ENCODE data around the gene ZFR2.
"Not testable (repeated sequence)": the region's sequence is repeated elsewhere in the genome, so short reads cannot be mapped to it uniquely, and the experiment has no call there.

Gene ZFR2

GRCh38 chr19:3816566-3817218 lies 52.1 kb downstream of the ZFR2 start:
- H3K4me2 ChIP-seq (ENCODE audit: low read length): no peak overlapping the region
- H3K79me2 ChIP-seq (ENCODE audit: insufficient read depth, low read length): no peaks in the 10 kb centered on the region
- no peaks in the 10 kb centered on the region for H4K20me1 ChIP-seq (ENCODE audit: insufficient read depth, low read length)
- no peak overlapping the region for H3K9ac ChIP-seq (ENCODE audit: low read length)
- H3K4me3 ChIP-seq (ENCODE audit: low read depth, low read length, poor library complexity, severe bottlenecking): no peak overlapping the region
- H2AFZ ChIP-seq (ENCODE audit: low read length): no peak overlapping the region
- TF ChIP-seq, protein P1, sequence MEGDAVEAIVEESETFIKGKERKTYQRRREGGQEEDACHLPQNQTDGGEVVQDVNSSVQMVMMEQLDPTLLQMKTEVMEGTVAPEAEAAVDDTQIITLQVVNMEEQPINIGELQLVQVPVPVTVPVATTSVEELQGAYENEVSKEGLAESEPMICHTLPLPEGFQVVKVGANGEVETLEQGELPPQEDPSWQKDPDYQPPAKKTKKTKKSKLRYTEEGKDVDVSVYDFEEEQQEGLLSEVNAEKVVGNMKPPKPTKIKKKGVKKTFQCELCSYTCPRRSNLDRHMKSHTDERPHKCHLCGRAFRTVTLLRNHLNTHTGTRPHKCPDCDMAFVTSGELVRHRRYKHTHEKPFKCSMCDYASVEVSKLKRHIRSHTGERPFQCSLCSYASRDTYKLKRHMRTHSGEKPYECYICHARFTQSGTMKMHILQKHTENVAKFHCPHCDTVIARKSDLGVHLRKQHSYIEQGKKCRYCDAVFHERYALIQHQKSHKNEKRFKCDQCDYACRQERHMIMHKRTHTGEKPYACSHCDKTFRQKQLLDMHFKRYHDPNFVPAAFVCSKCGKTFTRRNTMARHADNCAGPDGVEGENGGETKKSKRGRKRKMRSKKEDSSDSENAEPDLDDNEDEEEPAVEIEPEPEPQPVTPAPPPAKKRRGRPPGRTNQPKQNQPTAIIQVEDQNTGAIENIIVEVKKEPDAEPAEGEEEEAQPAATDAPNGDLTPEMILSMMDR (IDR thresholded peaks at IDR 0.05; ENCODE audit: low read length): no peak
- no peak for TF ChIP-seq EZH2 (IDR thresholded peaks at IDR 0.05; ENCODE audit: borderline replicate concordance, low read length)
- H3K27me3 ChIP-seq (ENCODE audit: insufficient read depth, low read length): peaks cover 7% of the 10 kb centered on the region; the same call in 1 of the 2 replicates
- no peaks in the 10 kb centered on the region for H3K36me3 ChIP-seq (ENCODE audit: insufficient read depth, low read length)
- no peak overlapping the region for H3K27ac ChIP-seq (ENCODE audit: low read depth, low read length, poor library complexity, severe bottlenecking)
- no peaks in the 10 kb centered on the region for H3F3A ChIP-seq (ENCODE audit: insufficient read depth, low read length)
- H3K9me3 ChIP-seq (ENCODE audit: low read length): no peaks in the 10 kb centered on the region
- no peaks in the 10 kb centered on the region for H3K9me2 ChIP-seq (ENCODE audit: low read depth, low read length)
- H3K4me1 ChIP-seq (ENCODE audit: insufficient read depth, low read length, severe bottlenecking): peaks cover 5% of the 10 kb centered on the region

DNA sequence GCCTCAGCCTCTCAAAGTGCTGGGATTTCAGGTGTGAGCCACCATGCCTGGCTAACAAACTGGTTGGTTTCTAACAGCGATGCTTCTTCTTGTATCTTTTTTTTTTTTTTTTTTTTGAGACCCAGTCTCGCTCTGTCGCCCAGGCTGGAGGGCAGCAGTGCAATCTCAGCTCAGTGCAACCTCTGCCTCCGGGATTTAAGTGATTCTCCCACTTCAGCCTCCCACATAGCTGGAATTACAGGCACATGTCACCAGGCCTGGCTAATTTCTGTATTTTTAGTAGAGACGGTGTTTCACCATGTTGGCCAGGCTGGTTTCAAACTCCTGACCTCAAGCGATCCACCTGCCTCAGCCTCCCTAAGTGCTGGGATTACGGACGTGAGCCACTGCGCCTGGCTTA lies 52.7 kb downstream of the ZFR2 start:
- H2AFZ ChIP-seq (ENCODE audit: low read length); H3K27me3 ChIP-seq (ENCODE audit: insufficient read depth, low read length); H3K4me3 ChIP-seq (ENCODE audit: low read depth, low read length, poor library complexity, severe bottlenecking); H3K4me1 ChIP-seq (ENCODE audit: insufficient read depth, low read length, severe bottlenecking); H3K4me2 ChIP-seq (ENCODE audit: low read length); H3F3A ChIP-seq (ENCODE audit: insufficient read depth, low read length); H3K27ac ChIP-seq (ENCODE audit: low read depth, low read length, poor library complexity, severe bottlenecking); H3K79me2 ChIP-seq (ENCODE audit: insufficient read depth, low read length); H3K9ac ChIP-seq (ENCODE audit: low read length); H3K9me2 ChIP-seq (ENCODE audit: low read depth, low read length); H3K9me3 ChIP-seq (ENCODE audit: low read length); H4K20me1 ChIP-seq (ENCODE audit: insufficient read depth, low read length); H3K36me3 ChIP-seq (ENCODE audit: insufficient read depth, low read length): not testable (repeated sequence)

- no peak overlapping the region for H2AFZ ChIP-seq (ENCODE audit: low read length)
- H3K4me3 ChIP-seq (ENCODE audit: low read depth, low read length, poor library complexity, severe bottlenecking): no peak overlapping the region
- H3K4me2 ChIP-seq (ENCODE audit: low read length): no peak overlapping the region
- H3K9me2 ChIP-seq (ENCODE audit: low read depth, low read length): no peaks in the 10 kb centered on the region
- no peak overlapping the region for H3K9ac ChIP-seq (ENCODE audit: low read length)
- no peaks in the 10 kb centered on the region for H4K20me1 ChIP-seq (ENCODE audit: insufficient read depth, low read length)
- no peak for TF ChIP-seq EZH2 (IDR thresholded peaks at IDR 0.05; ENCODE audit: borderline replicate concordance, low read length)
- TF ChIP-seq, protein P1 (IDR thresholded peaks at IDR 0.05; ENCODE audit: low read length): no peak
- H3K27ac ChIP-seq (ENCODE audit: low read depth, low read length, poor library complexity, severe bottlenecking): no peak overlapping the region
- no peaks in the 10 kb centered on the region for H3K36me3 ChIP-seq (ENCODE audit: insufficient read depth, low read length)
- H3K79me2 ChIP-seq (ENCODE audit: insufficient read depth, low read length): no peaks in the 10 kb centered on the region
- peaks cover 17% of the 10 kb centered on the region; the same call in 1 of the 2 replicates for H3K27me3 ChIP-seq (ENCODE audit: insufficient read depth, low read length)
- no peaks in the 10 kb centered on the region for H3K9me3 ChIP-seq (ENCODE audit: low read length)
- H3F3A ChIP-seq (ENCODE audit: insufficient read depth, low read length): no peaks in the 10 kb centered on the region
- H3K4me1 ChIP-seq (ENCODE audit: insufficient read depth, low read length, severe bottlenecking): peaks cover 15% of the 10 kb centered on the region
These were observed 54.2 kb downstream of the ZFR2 start for GRCh38 chr19:3814648-3815047.

All from OCI-LY1 (cell line).